ENCODE results near the gene ZNRF2.

Gene ZNRF2

GRCh38 chr7:30309842-30310435, 25.5 kb downstream of the ZNRF2 start:
- Histone ChIP-seq H3K27ac (ENCODE audit: low read length) (no peak overlapping the region), H3K9me3 (replicated peaks; ENCODE audit: insufficient read depth, low read length) (no peaks in the 10 kb centered on the region), H4K20me1 (ENCODE audit: insufficient read depth, low read length) (no peaks in the 10 kb centered on the region), H3K9ac (ENCODE audit: low read length) (no peak overlapping the region), H3F3A (ENCODE audit: insufficient read depth, low read length) (no peaks in the 10 kb centered on the region), H2AFZ (ENCODE audit: low read length) (no peak overlapping the region), H3K4me2 (ENCODE audit: low read depth, low read length) (no peak overlapping the region), H3K36me3 (replicated peaks; ENCODE audit: insufficient read depth, low read length) (no peaks in the 10 kb centered on the region), H3K27me3 (replicated peaks; ENCODE audit: insufficient read depth, low read length) (no peaks in the 10 kb centered on the region), H3K4me3 (ENCODE audit: low read length) (no peak overlapping the region), H3K9me2 (replicated peaks; ENCODE audit: insufficient read depth, low read length) (no peaks in the 10 kb centered on the region), H3K79me2 (ENCODE audit: low read length) (peaks cover 98% of the 10 kb centered on the region), H3K4me1 (ENCODE audit: low read length) (peaks cover 12% of the 10 kb centered on the region)
- no peak for DNase-seq
- TF ChIP-seq EZH2 (optimal IDR thresholded peaks at IDR 0.05; ENCODE audit: low read depth, low read length) (no peak), CTCF (IDR thresholded peaks at IDR 0.05; ENCODE audit: low read length) (no peak), EZH2phosphoT487 (IDR thresholded peaks at IDR 0.05; ENCODE audit: low read length) (no peak)

- Histone ChIP-seq H3K36me3 (replicated peaks; ENCODE audit: insufficient read depth, low read length) (no peaks in the 10 kb centered on the region), H3F3A (ENCODE audit: insufficient read depth, low read length) (no peaks in the 10 kb centered on the region), H3K4me3 (ENCODE audit: low read length) (no peak overlapping the region), H3K27me3 (replicated peaks; ENCODE audit: insufficient read depth, low read length) (no peaks in the 10 kb centered on the region), H3K9me2 (replicated peaks; ENCODE audit: insufficient read depth, low read length) (no peaks in the 10 kb centered on the region), H3K4me2 (ENCODE audit: low read depth, low read length) (no peak overlapping the region), H3K4me1 (ENCODE audit: low read length) (peaks cover 5% of the 10 kb centered on the region), H4K20me1 (ENCODE audit: insufficient read depth, low read length) (no peaks in the 10 kb centered on the region), H3K27ac (ENCODE audit: low read length) (no peak overlapping the region), H3K9me3 (replicated peaks; ENCODE audit: insufficient read depth, low read length) (no peaks in the 10 kb centered on the region), H2AFZ (ENCODE audit: low read length) (no peak overlapping the region), H3K9ac (ENCODE audit: low read length) (no peak overlapping the region), H3K79me2 (ENCODE audit: low read length) (peaks cover 96% of the 10 kb centered on the region)
- TF ChIP-seq CTCF (IDR thresholded peaks at IDR 0.05; ENCODE audit: low read length) (no peak), EZH2 (optimal IDR thresholded peaks at IDR 0.05; ENCODE audit: low read depth, low read length) (no peak), EZH2phosphoT487 (IDR thresholded peaks at IDR 0.05; ENCODE audit: low read length) (no peak)
- no peak for DNase-seq
These were observed 26.4 kb downstream of the ZNRF2 start for GRCh38 chr7:30310674-30311362.

- no peak overlapping the region for H3K27ac ChIP-seq (ENCODE audit: low read length)
- no peaks in the 10 kb centered on the region for H4K20me1 ChIP-seq (ENCODE audit: insufficient read depth, low read length)
- DNase-seq, result no peak
- no peaks in the 10 kb centered on the region for H3F3A ChIP-seq (ENCODE audit: insufficient read depth, low read length)
- H3K4me2 ChIP-seq (ENCODE audit: low read depth, low read length), result no peak overlapping the region
- no peaks in the 10 kb centered on the region for H3K36me3 ChIP-seq (replicated peaks; ENCODE audit: insufficient read depth, low read length)
- H3K9me3 ChIP-seq (replicated peaks; ENCODE audit: insufficient read depth, low read length), result no peaks in the 10 kb centered on the region
- H3K9me2 ChIP-seq (replicated peaks; ENCODE audit: insufficient read depth, low read length), result no peaks in the 10 kb centered on the region
- H3K27me3 ChIP-seq (replicated peaks; ENCODE audit: insufficient read depth, low read length), result no peaks in the 10 kb centered on the region
- H2AFZ ChIP-seq (ENCODE audit: low read length), result no peak overlapping the region
- no peak overlapping the region for H3K4me3 ChIP-seq (ENCODE audit: low read length)
- H3K4me1 ChIP-seq (ENCODE audit: low read length), result peaks cover 5% of the 10 kb centered on the region
- H3K9ac ChIP-seq (ENCODE audit: low read length), result no peak overlapping the region
- H3K79me2 ChIP-seq (ENCODE audit: low read length), result peaks cover 96% of the 10 kb centered on the region
- TF ChIP-seq CTCF (IDR thresholded peaks at IDR 0.05; ENCODE audit: low read length) (no peak), EZH2 (optimal IDR thresholded peaks at IDR 0.05; ENCODE audit: low read depth, low read length) (no peak), EZH2phosphoT487 (IDR thresholded peaks at IDR 0.05; ENCODE audit: low read length) (no peak)
These were observed 27.8 kb downstream of the ZNRF2 start for GRCh38 chr7:30312178-30312577.
